HL-60/S4 (cell line): ENCODE data around the gene RPL35.

Experiments
- in situ Hi-C: fragments of 300-500 bp; cut with MboI; formaldehyde crosslinking; loops from 2 replicates; pipeline ENCODE4 v1.14.3; 2022; ENCODE audit warnings: low sequenced_read_pairs

The RPL35 gene

DNA sequence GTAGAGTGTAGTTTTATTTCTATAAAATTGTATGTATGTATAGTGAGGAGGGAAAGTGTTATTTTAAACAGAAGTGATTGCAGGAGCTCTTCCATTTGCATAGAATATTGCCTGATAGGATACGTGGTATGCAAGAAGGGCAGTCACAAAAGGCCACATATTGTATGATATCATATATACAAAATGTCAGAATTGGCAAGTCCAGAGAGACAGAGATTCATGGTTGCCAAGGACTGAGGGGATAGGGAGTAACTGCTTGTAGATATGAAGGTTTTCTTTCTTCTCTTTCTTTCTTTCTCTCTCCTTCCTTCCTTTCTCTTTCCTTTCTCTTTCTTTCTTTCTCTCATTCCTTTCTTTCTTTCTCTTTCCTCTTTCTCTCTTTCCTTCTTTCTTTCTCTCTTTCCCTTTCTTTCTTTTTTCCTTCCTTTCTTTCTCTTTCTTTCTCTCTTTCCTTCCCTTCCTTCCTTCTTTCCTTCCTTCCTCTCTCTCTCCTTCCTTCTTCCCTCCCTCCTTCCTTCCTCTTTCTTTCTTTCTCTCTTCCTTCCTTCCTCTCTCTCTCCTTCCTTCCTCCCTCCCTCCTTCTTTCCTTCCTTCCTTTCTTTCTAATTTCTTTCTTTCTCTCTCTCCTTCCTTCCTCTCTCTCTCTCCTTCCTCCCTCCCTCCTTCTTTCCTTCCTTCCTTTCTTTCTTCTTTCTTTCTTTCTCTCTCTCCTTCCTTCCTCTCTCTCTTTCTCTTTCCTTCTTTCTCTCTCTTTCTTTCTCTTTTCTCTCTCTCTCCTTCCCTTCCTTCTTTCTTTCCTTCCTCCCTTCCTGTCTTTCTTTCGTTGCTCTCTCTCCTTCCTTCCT lies 33.0 kb downstream of the RPL35 start:
- in situ Hi-C loops = no loop called here

DNA sequence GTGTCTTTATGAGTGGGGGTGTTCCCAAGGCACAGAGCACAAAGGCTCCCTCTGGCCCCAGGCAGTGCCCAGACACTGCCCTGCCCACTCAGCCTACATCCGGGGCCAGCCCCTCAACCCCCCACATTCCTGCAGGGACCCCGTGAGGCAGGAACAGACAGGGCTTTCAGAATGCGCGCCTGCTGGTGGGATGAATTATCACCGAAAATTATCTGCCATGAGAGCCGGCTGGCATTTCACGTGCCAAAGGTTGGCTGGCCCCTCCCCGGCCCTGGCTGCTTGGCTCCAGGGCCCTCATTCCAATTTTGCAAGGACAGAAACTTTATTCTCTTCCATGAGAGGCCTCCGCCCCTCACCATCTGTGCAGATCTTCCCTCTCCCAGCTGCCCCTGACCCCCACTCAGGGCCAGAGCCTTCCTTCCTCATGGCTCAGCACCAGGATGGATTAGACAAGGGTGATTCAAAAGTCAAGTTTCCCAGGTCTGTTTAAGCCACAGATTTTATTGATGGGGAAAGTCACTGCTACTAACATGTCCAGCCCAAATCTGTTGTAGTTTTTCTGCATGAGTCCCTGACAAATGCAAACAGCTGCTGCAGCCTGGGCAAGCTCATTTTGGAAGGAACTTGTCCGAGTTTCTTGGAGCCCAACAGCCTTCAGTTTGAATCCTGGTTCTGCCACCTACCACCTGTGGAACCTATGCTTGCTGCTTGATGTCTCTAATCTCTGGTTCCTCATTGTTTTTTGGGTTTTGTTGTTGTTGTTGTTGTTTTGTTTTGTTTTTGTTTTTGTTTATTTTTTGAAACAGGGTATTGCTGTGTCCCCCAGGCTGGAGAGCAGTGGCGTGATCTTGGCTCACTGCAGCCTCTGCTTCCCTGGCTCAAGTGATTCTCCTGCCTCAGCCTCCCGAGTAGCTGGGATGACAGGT lies 40.8 kb downstream of the RPL35 start:
- in situ Hi-C loops = no loop called here

DNA sequence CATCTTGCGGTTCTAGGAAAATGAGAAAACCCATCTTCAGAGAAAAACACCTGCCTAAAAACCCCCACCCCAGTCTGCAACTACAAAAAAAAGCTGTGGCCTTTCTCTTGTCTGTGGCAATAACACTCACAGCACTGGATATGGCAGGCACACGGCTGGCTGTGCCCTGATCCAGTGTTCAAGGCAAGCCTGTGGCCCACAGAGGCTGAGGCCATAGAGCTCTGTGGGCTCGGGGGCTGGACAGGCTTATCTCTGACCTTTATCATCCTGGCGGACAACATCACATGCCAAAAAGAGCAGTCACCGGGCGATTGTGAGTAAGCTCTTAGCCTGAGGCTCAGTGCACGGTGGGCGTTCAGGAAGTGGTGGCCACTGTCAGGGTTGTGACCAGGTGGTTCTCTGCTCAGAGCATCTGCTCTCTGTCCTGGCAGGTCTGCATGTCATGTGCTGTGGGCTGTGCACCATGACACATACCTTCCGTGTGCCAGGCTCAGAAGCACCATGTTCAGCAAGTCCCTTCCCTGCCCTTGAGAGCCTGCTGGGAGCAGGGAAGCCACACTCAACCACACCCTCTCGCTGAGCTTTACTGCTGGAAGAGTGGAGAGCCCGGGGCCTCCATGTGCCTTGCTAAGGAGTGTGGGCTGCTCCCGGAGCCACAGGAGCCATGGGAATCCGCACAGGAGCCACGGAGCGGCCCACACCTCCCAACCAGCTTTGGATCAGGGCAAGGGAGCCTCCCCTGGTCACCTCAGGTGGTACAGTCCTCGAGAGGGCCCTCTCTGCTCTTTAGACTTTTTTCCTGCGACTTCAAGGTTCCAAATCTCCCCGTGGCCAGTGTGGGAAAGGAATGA lies 43.1 kb downstream of the RPL35 start:
- in situ Hi-C loops = no loop called here

DNA sequence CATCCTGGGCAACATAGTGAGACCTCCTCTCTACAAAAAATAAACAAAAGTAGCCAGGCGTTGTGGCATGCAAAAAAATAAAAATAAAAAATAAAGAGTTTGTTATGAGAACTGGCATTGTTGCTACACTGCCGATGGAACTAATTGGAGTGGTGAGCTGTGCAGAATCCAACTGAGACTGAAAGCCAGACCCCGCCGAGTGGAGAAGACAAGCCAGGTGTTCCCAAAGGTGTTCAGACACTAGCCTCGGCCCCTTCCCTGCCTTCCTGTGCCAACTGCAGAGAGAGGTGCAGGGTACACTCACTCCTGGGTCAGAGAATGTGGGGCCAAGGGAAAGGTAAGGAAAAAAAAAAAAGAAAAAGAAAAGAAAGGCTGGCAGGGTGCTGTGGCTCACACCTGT lies 46.2 kb downstream of the RPL35 start:
- in situ Hi-C loops = no loop called here

DNA sequence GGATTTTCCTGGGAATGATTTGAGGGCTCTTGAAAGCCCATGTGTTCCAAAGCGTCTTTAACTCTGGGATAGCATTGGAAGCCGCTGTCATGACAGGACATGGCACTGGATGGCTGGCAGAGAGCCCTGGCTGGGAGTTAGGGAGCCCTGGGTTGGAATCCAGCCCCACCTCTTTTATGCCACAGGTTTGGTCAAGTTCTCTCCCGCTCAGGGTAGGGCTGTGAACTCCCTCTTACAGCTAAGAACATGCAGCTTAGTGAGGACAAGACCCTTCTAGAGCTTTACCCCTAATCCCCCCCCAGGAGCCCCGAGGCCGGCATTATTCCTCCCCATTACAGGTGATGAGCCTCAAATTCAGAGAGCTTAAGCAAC lies 47.6 kb downstream of the RPL35 start:
- in situ Hi-C loops = no loop called here

DNA sequence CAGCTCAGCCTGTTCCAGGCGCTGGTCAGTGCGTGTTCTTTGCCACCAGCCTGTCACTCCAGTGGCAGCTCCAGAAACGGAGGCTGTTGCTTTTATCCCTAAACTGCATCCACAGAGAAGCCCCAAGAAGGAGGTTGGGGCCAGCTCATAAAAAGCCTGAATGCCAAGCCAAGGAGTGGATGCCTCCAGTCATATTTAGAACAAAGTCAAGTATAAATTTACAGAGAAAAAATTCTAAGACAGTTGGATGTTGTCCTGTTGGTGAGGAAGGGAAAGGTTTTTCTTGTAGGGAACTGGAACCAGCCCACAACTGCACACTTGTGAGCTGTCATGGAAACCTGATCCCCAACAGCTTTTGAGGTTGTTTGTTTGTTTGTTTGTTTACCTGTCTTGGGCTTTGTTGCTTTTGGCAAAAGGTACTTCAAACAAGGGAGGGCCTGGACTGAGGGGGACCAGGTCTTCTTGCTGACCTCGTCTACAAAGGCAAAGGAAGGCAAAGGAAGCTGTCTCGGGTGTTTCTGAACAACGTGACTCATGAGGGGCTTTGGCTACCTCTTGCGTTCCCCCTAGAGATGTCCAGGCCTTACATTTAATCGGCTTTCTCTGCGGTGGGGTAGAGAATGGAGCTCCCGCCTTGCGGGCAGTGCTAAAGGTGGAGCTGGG lies 48.1 kb downstream of the RPL35 start:
- in situ Hi-C loops = no loop called here

DNA sequence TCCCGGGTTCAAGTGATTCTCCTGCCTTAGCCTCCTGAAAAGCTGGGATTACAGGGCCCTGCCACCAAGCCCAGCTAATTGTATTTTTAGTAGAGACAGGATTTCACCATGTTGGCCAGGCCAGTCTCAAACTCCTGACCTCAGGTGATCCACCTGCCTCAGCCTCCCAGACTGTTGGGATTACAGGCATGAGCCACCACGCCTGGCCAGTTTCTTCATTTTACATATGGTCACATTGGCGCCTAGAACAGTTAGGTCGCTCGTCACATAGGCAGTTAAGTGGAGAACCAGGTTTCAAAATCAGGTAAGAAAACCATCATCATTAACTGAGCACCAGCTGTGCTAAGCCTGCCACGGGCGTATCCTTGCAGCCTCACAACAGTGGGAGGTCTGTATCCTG lies 48.7 kb downstream of the RPL35 start:
- in situ Hi-C loops = no loop called here

DNA sequence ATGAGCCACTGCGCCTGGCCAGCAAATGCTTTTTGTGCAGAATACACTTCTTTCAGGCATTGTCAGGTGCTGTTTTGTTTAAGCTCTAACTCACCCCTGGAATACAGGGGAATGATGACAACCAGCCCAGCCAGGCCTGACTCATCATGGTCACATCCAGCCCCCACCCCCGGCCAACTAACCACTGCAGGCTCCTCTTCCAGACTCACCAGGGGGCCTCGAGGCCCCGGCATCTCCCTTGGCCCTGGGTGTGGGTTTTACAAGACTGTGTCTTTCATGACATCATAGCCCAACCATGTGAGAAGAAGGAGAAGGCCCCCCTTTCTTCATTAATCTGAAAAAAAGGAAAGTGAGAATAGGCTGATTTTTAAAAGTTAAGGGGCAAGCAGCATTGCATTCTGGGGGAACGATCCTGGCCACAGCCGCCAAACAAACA lies 49.3 kb downstream of the RPL35 start:
- in situ Hi-C loops = no loop called here

DNA sequence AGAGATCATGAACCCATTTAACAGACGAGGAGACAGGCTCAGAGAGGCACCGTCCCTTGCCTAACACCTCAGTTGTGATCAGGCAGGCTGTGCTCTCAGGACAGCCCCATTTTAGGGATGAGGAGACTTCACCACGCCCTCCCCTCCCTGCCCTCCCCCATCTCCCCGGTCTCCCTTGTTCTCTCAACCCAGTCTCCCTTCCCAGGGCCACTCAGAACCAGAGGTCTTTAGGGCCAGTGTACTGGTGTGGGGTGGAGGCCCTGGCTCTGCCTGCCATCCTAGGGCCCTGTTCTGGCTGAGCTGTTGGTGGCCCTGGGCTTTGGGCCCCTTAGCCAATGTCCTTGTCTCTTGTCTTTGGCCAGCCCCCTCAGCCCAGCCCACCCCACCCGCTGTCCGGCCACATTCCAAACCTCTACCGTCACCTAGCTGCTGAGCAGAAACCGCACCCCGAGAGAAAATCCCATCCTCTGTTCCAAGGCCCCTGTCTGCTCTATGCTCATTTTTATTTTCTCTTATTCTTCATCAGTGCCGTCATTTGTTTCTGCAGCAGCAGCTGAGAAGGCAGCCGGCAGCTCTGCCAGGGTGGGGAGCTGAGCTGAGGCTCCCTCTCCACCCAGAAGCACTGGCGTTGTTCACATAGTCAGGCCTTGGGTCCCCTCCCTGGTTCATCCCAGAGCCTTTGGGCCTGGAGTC lies 50.9 kb downstream of the RPL35 start:
- in situ Hi-C loops = no loop called here

DNA sequence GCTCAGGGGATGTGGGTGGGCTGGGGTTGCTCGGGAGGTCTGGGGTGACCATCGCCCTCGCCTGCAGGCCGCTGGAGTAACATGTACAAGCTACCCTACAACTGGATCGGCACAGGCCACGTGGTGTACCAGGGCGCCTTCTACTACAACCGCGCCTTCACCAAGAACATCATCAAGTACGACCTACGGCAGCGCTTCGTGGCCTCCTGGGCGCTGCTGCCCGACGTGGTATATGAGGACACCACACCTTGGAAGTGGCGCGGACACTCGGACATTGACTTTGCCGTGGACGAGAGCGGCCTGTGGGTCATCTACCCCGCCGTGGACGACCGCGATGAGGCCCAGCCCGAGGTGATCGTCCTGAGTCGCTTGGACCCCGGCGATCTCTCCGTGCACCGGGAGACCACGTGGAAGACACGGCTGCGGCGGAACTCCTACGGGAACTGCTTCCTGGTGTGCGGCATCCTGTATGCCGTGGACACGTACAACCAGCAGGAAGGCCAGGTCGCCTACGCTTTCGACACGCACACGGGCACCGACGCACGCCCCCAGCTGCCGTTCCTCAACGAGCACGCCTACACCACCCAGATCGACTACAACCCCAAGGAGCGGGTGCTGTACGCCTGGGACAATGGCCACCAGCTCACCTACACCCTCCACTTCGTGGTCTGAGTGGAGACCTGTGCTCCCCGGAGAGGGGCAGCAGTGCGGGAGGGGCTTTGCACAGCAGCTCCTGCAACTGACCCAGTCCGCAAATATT lies 51.8 kb downstream of the RPL35 start:
- in situ Hi-C loops = no loop called here

DNA sequence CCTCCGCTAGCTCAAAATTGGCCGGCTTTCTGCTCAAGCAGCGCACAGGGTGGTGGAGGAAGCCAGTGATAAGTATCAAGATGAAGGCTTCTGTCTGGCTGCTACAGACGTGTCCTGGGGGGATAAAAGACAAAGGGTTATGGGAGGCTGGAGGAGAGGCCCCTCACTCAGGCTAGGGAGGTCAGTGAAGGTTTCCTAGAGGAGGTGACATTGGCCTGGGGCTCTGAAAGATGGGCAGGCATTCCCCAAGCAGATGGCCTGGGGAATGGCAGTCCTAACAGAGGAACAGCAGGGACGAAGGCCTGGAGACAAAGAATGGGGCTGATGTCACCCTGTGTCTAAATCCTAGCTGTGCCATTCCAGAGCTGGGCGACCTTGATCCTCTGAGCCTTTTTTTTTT lies 52.5 kb downstream of the RPL35 start:
- in situ Hi-C loops = no loop called here

DNA sequence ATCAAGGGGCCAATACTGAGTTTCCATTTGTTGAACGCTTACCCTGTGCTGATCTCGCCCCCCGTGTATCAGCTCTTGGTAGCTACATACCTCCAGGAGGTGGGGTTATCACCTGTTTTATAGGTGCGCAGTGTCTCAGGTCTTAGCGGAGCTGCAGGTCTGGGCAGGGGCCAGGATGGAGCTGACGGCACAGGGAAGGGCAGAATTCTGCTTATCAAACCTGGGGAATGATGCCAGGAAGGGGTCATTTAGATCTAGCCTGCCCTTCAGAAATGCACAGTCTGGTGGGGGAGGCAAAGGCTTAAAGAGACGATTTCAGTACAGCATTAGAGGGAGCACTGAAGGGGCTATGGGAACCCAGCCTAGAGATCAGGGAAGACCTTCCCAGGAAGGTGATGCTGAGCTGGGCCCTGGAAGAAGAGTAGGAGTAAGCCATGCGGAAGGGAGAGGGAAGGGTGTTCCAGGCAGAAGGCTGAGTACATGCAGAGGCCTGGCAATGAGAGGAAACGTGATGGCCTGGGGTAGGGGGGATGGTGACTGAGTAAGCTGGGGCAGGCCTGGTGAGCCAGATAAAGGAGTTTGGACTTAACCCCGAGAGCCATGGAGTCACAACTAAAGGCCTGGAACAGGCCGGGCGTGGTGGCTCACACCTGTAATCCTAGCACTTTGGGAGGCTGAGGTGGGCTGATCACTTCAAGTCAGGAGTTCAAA lies 53.4 kb downstream of the RPL35 start:
- in situ Hi-C loops = no loop called here
